ENCODE measurements around the gene ADGRV1.

The ADGRV1 gene

DNA sequence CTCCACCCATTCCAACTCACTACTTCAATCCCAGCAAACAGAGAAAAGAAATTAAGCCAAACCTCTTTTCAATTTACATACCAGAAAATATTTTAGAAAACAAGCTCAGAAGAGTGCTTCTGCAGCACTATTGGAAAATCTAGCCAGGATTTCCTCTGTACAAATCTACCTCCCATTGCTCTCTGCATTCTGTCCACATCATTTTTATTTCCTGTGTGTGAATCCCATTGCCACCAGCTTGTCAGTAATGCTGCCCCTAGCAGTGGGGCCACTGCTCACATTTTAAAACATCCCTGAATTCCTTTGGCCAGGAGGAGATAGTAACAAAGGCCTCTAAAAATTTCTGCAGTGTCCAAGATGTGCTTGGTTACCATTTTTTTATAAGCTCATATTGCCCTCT, 592.0 kb downstream of the ADGRV1 start:
- no peak for DNase-seq

- no peak for DNase-seq
These were observed 593.4 kb downstream of the ADGRV1 start for GRCh38 chr5:91151947-91152346.

GRCh38 chr5:91154338-91154737, 595.7 kb downstream of the ADGRV1 start:
- no peak for DNase-seq

GRCh38 chr5:91155274-91155673, 596.7 kb downstream of the ADGRV1 start:
- no peak for DNase-seq

DNA sequence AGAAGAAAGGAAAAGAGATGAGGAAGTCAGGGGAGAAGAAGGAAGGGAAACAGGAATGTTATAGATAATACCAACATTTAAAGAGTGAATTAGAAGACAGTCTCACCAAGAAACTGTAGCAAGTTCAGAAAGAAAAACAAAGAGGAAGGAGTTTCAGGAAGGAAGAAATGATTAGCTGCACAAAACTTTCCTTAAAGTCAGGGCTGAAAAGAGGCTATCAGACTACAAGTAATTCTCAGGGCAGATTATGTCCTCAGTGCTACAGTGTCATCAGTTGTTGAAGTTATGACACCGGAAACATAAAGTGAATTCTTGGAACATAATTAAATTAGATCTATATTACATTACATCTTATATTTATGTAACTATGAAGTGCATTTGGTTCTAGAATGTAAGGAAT, 597.6 kb downstream of the ADGRV1 start:
- no peak for DNase-seq

DNA sequence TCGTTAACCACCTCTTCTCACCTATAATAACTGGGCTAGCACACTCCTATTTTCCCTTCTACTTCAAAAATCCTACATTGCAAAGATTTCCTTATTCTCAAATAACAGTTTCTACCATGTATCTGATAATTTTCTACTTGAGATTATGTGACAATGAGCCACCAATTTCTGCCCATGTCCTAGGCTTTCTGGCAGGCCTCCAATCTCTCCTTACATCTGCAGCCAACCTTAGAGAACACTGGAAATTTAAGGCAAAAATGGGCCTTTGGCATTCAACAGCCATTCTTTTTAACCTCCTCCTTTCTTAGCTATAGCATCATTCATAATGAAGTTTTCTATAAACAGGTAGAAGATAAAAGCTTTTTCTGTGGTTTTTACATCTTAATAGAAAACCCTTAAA, 599.4 kb downstream of the ADGRV1 start:
- no peak for DNase-seq

DNA sequence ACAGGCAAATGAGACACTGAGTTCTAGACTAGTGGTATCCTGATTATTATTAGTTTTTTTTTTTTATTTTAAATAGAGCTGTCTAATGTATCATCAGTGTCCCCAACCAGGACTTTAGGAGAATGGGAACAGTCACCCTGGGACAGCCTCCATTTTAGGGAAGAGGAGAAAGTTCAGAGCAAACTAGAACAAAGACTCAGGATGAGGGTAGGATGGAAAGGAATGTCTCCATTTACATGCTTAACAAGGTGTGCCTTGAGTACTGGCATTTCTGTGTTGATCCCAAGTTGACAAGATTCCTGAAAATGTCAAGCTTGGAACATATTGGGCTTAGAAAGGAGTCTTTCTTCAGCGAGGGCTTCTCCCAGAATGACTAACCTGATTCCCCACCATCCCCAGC, 601.0 kb downstream of the ADGRV1 start:
- no peak for DNase-seq

DNA sequence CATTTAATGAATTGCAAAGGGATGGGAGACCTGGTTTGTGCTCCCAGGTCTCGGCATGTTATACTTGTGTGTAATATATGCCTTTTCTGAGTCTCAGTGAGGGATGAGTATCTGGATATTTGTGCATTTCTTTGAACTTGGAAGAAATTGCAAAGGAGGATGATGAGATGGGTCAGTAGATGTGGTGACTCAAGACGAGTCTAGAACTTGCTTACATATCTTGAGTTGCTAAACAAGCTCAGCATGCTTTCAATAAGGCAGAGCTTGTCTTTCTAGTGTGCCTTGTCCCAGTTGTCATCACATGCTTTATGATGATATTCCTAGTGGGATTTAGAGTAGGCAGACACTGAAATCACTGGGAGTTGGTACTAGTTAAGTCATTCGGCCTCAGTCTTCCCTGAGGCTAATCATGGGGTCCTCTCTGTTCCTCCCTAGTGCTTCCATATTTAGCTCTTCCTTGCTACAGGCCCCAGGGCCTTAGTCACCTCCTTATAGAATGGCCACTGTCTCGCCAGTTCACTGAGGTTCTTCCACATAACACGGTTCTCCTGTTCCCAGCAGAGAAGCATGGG, 602.2 kb downstream of the ADGRV1 start:
- DNase-seq = no peak

GRCh38 chr5:91162534-91163381, 604.2 kb downstream of the ADGRV1 start:
- DNase-seq = peak; percentile 36

DNA sequence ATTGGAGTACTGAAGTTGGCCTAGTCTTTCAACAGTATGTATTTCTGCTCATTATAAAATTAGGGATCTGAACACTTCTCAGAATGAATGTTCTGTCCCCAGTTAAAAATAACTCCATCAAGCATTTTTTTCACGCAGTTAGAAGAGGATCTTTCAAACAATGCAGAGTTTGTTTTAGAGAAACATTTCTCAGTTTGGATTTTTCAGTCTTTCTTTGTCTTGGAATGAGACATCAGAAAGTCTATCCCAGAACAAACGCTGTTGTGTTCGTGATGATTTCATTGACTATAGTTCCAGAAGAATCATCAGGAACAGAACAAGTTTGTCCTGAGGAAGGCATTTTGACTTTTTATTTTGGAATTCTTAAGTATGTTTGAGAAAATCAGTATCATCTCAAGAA, 605.8 kb downstream of the ADGRV1 start:
- DNase-seq = no peak

- DNase-seq = no peak
These were observed 607.6 kb downstream of the ADGRV1 start for GRCh38 chr5:91166059-91166807.

DNA sequence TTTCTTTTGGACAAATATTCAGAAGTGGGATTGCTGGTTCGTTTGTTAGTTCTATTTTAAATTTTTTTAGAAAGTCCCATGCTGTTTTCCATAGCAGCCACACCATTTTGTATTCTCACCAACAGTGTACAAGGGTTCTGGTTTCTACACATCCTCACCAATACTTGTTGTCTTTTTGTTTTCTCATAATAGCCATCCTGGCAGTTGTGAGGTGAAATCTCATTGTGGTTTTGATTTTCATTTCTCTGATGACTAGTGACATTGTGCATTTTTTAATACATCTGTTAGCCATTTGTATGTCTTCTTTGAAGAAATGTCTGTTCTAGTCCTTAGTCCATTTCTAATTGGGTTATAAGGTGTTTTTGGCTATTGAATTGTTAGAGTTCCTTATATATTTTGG, 610.3 kb downstream of the ADGRV1 start:
- no peak for DNase-seq

DNA sequence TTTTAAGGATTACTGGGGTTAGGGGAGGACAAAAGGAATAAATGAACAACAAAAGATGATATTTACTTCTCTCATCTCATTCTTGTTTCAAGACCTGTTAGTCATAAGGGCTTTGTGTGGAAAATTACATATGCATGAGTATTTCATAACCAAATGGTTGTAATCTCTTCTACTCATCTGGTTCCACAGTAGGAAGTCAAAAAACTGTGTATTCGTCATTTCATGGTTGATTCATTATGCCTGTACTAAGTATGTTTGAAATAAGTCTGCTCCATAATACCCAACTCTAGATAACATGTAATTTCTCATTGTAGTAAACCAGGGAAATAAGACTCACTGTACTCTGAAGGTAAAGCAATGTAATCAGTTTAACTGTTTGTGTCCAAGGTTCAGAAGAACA, 611.7 kb downstream of the ADGRV1 start:
- DNase-seq = no peak

DNA sequence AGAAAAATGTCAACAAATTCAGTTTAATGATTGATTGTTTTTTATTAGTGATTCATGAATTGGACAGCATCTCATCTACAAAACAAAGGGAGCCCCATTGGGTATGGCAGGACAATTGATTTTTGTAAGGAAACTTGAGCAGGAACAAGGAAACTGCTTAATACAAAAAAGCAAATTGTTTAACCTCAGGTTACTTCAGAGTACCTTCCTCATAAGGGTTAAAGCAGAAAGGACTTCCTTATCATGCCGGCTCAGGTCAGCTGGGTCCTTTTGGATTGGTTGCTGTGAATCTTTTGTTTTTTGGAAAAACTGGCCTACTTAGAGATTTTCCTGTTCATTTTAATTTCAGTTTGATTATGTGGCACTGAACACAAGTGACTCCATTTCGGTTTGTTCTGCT, 612.7 kb downstream of the ADGRV1 start:
- DNase-seq = no peak

- no peak for DNase-seq
These were observed 615.8 kb downstream of the ADGRV1 start for GRCh38 chr5:91174396-91174795.

GRCh38 chr5:91175708-91176107, 617.1 kb downstream of the ADGRV1 start:
- DNase-seq = no peak

- no peak for DNase-seq
These were observed 617.9 kb downstream of the ADGRV1 start for GRCh38 chr5:91176288-91177016.

- no peak for DNase-seq
These were observed 618.5 kb downstream of the ADGRV1 start for GRCh38 chr5:91177085-91177484.

DNA sequence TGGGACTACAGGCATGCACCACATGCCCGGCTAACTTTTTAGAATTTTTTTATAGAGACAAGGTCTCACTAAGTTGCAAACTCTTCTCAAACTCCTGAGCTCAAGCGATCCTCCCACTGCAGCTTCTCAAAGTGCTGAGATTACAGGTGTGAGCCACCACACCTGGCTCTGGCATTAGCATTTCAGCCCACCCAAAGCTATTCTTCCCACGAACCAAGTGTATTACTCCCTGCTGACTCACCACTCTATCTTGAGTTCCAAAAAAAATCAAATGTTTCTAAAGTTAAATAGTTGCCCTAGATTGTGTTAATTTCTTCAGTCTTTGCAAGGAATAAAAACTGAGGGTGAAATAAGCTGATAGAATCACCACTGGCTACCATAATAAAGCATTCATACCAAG, 619.0 kb downstream of the ADGRV1 start:
- no peak for DNase-seq

- no peak for DNase-seq
These were observed 619.9 kb downstream of the ADGRV1 start for GRCh38 chr5:91178461-91178860.

DNA sequence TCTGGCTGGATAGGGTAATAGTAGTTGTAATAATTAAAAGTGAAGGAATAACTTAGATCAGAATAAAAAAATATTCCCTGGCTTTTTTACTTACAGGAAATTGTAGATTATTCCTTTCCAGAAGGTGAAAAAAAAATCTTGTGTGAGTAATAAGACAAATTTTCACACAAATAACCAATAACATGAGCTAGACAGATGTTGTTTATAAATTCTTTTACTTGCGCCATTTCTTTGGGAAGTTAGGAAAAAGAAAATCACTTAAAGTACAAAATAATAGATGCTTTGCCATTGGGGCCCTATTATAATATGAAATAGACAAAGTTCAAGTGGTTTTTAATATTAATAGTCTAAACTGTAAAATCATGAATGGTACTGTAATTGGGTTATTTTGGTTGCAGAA, 620.4 kb downstream of the ADGRV1 start:
- DNase-seq = no peak

GRCh38 chr5:91180506-91180905, 621.9 kb downstream of the ADGRV1 start:
- no peak for DNase-seq

DNA sequence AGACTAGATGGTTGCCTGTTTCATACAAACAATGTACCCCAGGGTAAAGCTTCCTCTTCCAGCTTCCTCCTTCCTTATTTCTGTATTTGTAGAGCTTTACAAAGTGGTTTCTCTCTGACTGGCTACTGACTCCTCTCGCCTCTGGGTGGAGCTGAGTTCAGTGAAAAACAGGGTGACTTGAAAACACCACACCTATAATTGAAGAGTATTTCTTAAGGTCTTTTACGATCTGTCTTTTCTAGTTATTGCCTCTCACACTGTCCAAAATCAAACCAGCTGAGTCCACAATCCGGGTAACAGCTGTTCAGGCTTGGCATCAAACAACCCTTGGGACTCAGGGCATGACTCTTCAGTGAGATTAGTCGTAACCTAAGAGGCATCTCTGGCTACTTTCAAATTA, 624.2 kb downstream of the ADGRV1 start:
- no peak for DNase-seq

Measured in activated effector memory CD4-positive, alpha-beta T cell treated with Interleukin-2 at 50 U/mL for 16 hours (primary cell).